ENCODE data around the gene CCT7. TPM values are rescaled to one million over a fixed set of nuclear protein-coding genes. Genes with fewer than 3 reads are reported as not detected.

CCT7 gene
- total and polyA plus RNA-seq, 10 of the 15 experiments (the other 5 are each of a cell fraction or from before 2014, with no cell fraction given): 206 to 598 (median 486) TPM

DNA sequence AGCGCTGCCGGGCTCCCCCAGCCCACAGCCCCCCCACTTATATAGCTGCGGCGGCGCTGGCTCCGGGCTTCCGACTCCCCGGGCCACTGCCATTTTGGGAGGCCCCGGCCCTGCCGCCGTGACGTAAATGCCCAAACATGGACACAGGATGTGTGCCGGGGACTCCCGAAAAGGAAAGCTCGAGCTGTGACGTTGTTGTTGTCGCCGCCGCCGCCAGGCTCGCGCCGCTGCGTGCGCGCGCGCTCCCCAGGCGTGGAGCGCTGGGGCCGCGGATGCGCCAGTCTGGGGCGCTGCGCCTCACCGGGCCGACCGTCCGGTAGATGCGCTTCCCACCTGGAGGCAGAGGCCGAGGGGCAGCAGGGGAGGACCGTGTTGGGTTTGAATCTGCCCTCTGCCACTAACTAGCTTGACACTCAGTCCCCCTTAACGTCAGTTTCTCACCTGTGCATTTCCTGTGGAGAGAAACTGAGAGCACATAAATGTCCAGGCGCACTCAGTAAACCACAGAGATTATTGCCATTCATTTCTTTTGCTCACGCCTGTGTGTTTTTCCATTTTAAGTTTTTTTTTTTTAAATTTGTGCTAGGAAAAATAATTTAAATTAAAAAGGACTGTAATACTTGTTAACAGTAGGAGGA, 59.5 kb downstream of the CCT7 start, which contains the start of gene EGR4 (continued):
- no peak for TF ChIP-seq CBX5 (IDR thresholded peaks at IDR 0.05; ENCODE audit: low read depth)
- TF ChIP-seq, protein P1, sequence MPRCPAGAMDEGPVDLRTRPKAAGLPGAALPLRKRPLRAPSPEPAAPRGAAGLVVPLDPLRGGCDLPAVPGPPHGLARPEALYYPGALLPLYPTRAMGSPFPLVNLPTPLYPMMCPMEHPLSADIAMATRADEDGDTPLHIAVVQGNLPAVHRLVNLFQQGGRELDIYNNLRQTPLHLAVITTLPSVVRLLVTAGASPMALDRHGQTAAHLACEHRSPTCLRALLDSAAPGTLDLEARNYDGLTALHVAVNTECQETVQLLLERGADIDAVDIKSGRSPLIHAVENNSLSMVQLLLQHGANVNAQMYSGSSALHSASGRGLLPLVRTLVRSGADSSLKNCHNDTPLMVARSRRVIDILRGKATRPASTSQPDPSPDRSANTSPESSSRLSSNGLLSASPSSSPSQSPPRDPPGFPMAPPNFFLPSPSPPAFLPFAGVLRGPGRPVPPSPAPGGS (IDR thresholded peaks at IDR 0.05; ENCODE audit: borderline replicate concordance, insufficient read depth, low read depth, low read length, poor library complexity, severe bottlenecking): no peak
- TF ChIP-seq HDAC2 (IDR thresholded peaks at IDR 0.05): no peak
- no peak for TF ChIP-seq CHD2 (IDR thresholded peaks at IDR 0.05; ENCODE audit: borderline replicate concordance, low read depth, low read length)
- no peak for TF ChIP-seq SUZ12 (IDR thresholded peaks at IDR 0.05; ENCODE audit: unreplicated experiment)
- TF ChIP-seq, protein P2, sequence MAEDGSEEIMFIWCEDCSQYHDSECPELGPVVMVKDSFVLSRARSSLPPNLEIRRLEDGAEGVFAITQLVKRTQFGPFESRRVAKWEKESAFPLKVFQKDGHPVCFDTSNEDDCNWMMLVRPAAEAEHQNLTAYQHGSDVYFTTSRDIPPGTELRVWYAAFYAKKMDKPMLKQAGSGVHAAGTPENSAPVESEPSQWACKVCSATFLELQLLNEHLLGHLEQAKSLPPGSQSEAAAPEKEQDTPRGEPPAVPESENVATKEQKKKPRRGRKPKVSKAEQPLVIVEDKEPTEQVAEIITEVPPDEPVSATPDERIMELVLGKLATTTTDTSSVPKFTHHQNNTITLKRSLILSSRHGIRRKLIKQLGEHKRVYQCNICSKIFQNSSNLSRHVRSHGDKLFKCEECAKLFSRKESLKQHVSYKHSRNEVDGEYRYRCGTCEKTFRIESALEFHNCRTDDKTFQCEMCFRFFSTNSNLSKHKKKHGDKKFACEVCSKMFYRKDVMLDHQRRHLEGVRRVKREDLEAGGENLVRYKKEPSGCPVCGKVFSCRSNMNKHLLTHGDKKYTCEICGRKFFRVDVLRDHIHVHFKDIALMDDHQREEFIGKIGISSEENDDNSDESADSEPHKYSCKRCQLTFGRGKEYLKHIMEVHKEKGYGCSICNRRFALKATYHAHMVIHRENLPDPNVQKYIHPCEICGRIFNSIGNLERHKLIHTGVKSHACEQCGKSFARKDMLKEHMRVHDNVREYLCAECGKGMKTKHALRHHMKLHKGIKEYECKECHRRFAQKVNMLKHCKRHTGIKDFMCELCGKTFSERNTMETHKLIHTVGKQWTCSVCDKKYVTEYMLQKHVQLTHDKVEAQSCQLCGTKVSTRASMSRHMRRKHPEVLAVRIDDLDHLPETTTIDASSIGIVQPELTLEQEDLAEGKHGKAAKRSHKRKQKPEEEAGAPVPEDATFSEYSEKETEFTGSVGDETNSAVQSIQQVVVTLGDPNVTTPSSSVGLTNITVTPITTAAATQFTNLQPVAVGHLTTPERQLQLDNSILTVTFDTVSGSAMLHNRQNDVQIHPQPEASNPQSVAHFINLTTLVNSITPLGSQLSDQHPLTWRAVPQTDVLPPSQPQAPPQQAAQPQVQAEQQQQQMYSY (CRISPR knock-in tag; IDR thresholded peaks at IDR 0.05): no peak
- no peak for TF ChIP-seq NFYB (IDR thresholded peaks at IDR 0.05; ENCODE audit: insufficient read depth, low read depth, low read length)
- TF ChIP-seq TARDBP (IDR thresholded peaks at IDR 0.05; ENCODE audit: borderline replicate concordance): no peak
- TF ChIP-seq, protein P3, sequence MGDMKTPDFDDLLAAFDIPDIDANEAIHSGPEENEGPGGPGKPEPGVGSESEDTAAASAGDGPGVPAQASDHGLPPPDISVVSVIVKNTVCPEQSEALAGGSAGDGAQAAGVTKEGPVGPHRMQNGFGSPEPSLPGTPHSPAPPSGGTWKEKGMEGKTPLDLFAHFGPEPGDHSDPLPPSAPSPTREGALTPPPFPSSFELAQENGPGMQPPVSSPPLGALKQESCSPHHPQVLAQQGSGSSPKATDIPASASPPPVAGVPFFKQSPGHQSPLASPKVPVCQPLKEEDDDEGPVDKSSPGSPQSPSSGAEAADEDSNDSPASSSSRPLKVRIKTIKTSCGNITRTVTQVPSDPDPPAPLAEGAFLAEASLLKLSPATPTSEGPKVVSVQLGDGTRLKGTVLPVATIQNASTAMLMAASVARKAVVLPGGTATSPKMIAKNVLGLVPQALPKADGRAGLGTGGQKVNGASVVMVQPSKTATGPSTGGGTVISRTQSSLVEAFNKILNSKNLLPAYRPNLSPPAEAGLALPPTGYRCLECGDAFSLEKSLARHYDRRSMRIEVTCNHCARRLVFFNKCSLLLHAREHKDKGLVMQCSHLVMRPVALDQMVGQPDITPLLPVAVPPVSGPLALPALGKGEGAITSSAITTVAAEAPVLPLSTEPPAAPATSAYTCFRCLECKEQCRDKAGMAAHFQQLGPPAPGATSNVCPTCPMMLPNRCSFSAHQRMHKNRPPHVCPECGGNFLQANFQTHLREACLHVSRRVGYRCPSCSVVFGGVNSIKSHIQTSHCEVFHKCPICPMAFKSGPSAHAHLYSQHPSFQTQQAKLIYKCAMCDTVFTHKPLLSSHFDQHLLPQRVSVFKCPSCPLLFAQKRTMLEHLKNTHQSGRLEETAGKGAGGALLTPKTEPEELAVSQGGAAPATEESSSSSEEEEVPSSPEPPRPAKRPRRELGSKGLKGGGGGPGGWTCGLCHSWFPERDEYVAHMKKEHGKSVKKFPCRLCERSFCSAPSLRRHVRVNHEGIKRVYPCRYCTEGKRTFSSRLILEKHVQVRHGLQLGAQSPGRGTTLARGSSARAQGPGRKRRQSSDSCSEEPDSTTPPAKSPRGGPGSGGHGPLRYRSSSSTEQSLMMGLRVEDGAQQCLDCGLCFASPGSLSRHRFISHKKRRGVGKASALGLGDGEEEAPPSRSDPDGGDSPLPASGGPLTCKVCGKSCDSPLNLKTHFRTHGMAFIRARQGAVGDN (IDR thresholded peaks at IDR 0.05): no peak
- no peak for TF ChIP-seq MTA2 (IDR thresholded peaks at IDR 0.05; ENCODE audit: low read depth)
- no peak for TF ChIP-seq TCF3 (IDR thresholded peaks at IDR 0.05; ENCODE audit: borderline replicate concordance, insufficient read depth, low read depth, low read length)
- TF ChIP-seq BRCA1 (IDR thresholded peaks at IDR 0.05; ENCODE audit: low read depth, low read length): no peak
- no peak for TF ChIP-seq ZBED1 (IDR thresholded peaks at IDR 0.05; ENCODE audit: borderline replicate concordance)
- TF ChIP-seq CBX3 (IDR thresholded peaks at IDR 0.05; ENCODE audit: borderline replicate concordance, low read depth): no peak
- TF ChIP-seq SMARCA5 (IDR thresholded peaks at IDR 0.05): 0 out of 2 replicates have a peak, but pooled peaks have one; percentile 35
- TF ChIP-seq, protein P4, sequence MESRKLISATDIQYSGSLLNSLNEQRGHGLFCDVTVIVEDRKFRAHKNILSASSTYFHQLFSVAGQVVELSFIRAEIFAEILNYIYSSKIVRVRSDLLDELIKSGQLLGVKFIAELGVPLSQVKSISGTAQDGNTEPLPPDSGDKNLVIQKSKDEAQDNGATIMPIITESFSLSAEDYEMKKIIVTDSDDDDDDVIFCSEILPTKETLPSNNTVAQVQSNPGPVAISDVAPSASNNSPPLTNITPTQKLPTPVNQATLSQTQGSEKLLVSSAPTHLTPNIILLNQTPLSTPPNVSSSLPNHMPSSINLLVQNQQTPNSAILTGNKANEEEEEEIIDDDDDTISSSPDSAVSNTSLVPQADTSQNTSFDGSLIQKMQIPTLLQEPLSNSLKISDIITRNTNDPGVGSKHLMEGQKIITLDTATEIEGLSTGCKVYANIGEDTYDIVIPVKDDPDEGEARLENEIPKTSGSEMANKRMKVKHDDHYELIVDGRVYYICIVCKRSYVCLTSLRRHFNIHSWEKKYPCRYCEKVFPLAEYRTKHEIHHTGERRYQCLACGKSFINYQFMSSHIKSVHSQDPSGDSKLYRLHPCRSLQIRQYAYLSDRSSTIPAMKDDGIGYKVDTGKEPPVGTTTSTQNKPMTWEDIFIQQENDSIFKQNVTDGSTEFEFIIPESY (IDR thresholded peaks at IDR 0.05): peak; percentile 75; the same call in 1 of the 2 replicates
